NB4 (cell line): Measurements from ENCODE around the gene EPDR1.

Experiments used
- DNase-seq: peaks from one replicate; pipeline ENCODE4 v3.0.0; 2010; ENCODE audit warnings: low read depth
- H3K4me3 ChIP-seq: one replicate; pipeline ENCODE4 v1.5.1; 2011; ENCODE audit warnings: mild to moderate bottlenecking, low read depth, low read length, moderate library complexity
- CTCF ChIP-seq: IDR thresholded peaks from one replicate; pipeline ENCODE4 v1.5.1; 2012; ENCODE audit warnings: low read depth, low read length
- MAX ChIP-seq: IDR thresholded peaks from 2 replicates; pipeline ENCODE4 v1.6.1; 2011; ENCODE audit warnings: low read depth, low read length
- MYC ChIP-seq: IDR thresholded peaks from 2 replicates; pipeline ENCODE4 v1.6.1; 2011; ENCODE audit warnings: low read depth, low read length
- POLR2A ChIP-seq: IDR thresholded peaks from 2 replicates; pipeline ENCODE4 v1.6.1; 2011; ENCODE audit warnings: mild to moderate bottlenecking; ENCODE audit not compliant: insufficient read length; ENCODE audit errors: extremely low read depth

EPDR1 gene

GRCh38 chr7:37933018-37933566 is 12.7 kb downstream of the EPDR1 start:
- TF ChIP-seq MYC = no peak
- TF ChIP-seq POLR2A = no peak
- TF ChIP-seq MAX = no peak
- no peak for TF ChIP-seq CTCF
- DNase-seq = no peak
- no peak overlapping the region for H3K4me3 ChIP-seq

- TF ChIP-seq POLR2A (no peak), MYC (no peak), MAX (no peak)
- H3K4me3 ChIP-seq = no peak overlapping the region
- DNase-seq = no peak
These were observed 22.6 kb downstream of the EPDR1 start for GRCh38 chr7:37942934-37943610.

- H3K4me3 ChIP-seq = no peak overlapping the region
- TF ChIP-seq CTCF = no peak
- no peak for TF ChIP-seq MYC
- no peak for TF ChIP-seq POLR2A
- DNase-seq = no peak
These were observed 23.7 kb downstream of the EPDR1 start for GRCh38 chr7:37943905-37944736.

GRCh38 chr7:37944737-37945054 is 24.3 kb downstream of the EPDR1 start:
- no peak for DNase-seq
- no peak for TF ChIP-seq MAX
- TF ChIP-seq POLR2A = no peak
- TF ChIP-seq CTCF = no peak
- no peak for TF ChIP-seq MYC
- H3K4me3 ChIP-seq = no peak overlapping the region

GRCh38 chr7:37945336-37945735 is 24.9 kb downstream of the EPDR1 start:
- H3K4me3 ChIP-seq = no peak overlapping the region
- TF ChIP-seq POLR2A (no peak), CTCF (no peak), MAX (no peak), MYC (no peak)
- DNase-seq = no peak

GRCh38 chr7:37947138-37947940 is 26.9 kb downstream of the EPDR1 start:
- no peak for TF ChIP-seq MYC
- no peak for TF ChIP-seq CTCF
- no peak for TF ChIP-seq MAX
- TF ChIP-seq POLR2A = no peak
- DNase-seq = no peak
- no peak overlapping the region for H3K4me3 ChIP-seq
